ENCODE measurements around the gene CLEC4A. TPM values are rescaled to one million over a fixed set of nuclear protein-coding genes. Genes with fewer than 3 reads are reported as not detected.
"Not testable (repeated sequence)": the region's sequence is repeated elsewhere in the genome, so short reads cannot be mapped to it uniquely, and the experiment has no call there.

CLEC4A gene
- total RNA-seq, 1 experiment from 2014 or later, result 0.37 TPM

- not testable (repeated sequence) for H4K5ac ChIP-seq (ENCODE audit: insufficient read length, low read depth, low read length); H3K4me1 ChIP-seq (ENCODE audit: insufficient read depth, low read length); H3K23ac ChIP-seq (ENCODE audit: insufficient read length, low read depth, low read length); H3K23me2 ChIP-seq (ENCODE audit: insufficient read length, low read depth, low read length, poor library complexity, severe bottlenecking); H2AFZ ChIP-seq (ENCODE audit: low read length); H4K91ac ChIP-seq (ENCODE audit: insufficient read length, low read depth, low read length); H4K8ac ChIP-seq (replicated peaks; ENCODE audit: insufficient read length, low read depth, low read length); H3K56ac ChIP-seq (ENCODE audit: insufficient read length, low read depth, low read length); H3K18ac ChIP-seq (ENCODE audit: insufficient read length, low read depth, low read length); H2AK5ac ChIP-seq (ENCODE audit: insufficient read length, low read length); H2BK12ac ChIP-seq (ENCODE audit: insufficient read length, low read depth, low read length); H2BK120ac ChIP-seq (ENCODE audit: low read depth, low read length, poor library complexity, severe bottlenecking); H3K4me1 Mint-ChIP-seq; H3K14ac ChIP-seq (ENCODE audit: insufficient read depth, low read length); H3K27ac Mint-ChIP-seq; H2BK20ac ChIP-seq (ENCODE audit: low read depth, low read length, poor library complexity, severe bottlenecking); H3K4me2 ChIP-seq (ENCODE audit: insufficient read depth, insufficient read length, low read length); H3K9me3 ChIP-seq (ENCODE audit: control insufficient read depth, low read depth, low read length); H3K27ac ChIP-seq (ENCODE audit: insufficient read length, low read depth, low read length); H2BK15ac ChIP-seq (ENCODE audit: low read depth, low read length); H3K9me3 Mint-ChIP-seq; H3K9ac ChIP-seq (ENCODE audit: extremely low read depth, insufficient read length, low read length); H3K4ac ChIP-seq (ENCODE audit: low read depth, low read length); H3K27me3 ChIP-seq (ENCODE audit: insufficient read depth, low read length); H3K27me3 Mint-ChIP-seq (ENCODE audit: low read depth); H3K79me2 ChIP-seq (ENCODE audit: insufficient read depth, low read length); H2BK5ac ChIP-seq (ENCODE audit: insufficient read length, low read length); H3T11ph ChIP-seq (ENCODE audit: low read length); H3K79me1 ChIP-seq (ENCODE audit: insufficient read depth, low read depth, low read length, poor library complexity, severe bottlenecking); H4K20me1 ChIP-seq (ENCODE audit: control insufficient read depth, insufficient read depth, insufficient read length)
- TF ChIP-seq, protein P1, sequence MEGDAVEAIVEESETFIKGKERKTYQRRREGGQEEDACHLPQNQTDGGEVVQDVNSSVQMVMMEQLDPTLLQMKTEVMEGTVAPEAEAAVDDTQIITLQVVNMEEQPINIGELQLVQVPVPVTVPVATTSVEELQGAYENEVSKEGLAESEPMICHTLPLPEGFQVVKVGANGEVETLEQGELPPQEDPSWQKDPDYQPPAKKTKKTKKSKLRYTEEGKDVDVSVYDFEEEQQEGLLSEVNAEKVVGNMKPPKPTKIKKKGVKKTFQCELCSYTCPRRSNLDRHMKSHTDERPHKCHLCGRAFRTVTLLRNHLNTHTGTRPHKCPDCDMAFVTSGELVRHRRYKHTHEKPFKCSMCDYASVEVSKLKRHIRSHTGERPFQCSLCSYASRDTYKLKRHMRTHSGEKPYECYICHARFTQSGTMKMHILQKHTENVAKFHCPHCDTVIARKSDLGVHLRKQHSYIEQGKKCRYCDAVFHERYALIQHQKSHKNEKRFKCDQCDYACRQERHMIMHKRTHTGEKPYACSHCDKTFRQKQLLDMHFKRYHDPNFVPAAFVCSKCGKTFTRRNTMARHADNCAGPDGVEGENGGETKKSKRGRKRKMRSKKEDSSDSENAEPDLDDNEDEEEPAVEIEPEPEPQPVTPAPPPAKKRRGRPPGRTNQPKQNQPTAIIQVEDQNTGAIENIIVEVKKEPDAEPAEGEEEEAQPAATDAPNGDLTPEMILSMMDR (conservative IDR thresholded peaks at IDR 0.05), result peak; percentile 78
- whole genome bisulfite sequencing (ENCODE audit: extremely low coverage, insufficient read length, low lambda C conversion rate), result no CpG with 5 or more reads among the region's 43 CpGs
- peaks cover 2 to 10% (median 7%) of the 10 kb centered on the region in 3 experiments; a peak in 4 of 7 replicates for H3K36me3 Mint-ChIP-seq (ENCODE audit: insufficient read depth in 1 of 3, low read depth in 3 of 3)
- peak; percentile 88 for DNase-seq
- peak overlapping the region; percentile 59 to 70 for H3K4me3 Mint-ChIP-seq
Measured at GRCh38 chr12:8179989-8180585, 56.7 kb downstream of the CLEC4A start.

DNA sequence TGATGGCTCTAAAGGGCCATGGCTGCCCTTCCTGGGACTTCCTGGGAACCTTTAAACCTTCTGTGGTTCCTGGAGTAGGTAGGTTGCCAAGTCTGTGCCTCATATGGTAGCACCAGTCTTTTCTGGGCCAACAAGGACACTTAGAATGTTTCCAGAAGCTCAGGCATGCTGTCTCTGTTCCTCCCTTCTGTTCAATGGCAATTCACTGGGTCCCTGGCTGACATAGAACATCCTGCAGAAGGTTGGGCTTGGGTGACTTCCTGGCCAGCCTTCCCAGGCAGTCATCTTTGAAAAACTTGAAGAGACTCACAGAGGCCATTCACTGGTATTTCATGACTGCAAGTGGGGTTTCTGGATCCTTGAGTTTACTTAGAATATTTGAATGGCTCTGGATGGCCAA lies 57.9 kb downstream of the CLEC4A start:
- H2BK20ac ChIP-seq (ENCODE audit: low read depth, low read length, poor library complexity, severe bottlenecking); H3K27me3 ChIP-seq (ENCODE audit: insufficient read depth, low read length); H3K27ac ChIP-seq (ENCODE audit: insufficient read length, low read depth, low read length); H2BK120ac ChIP-seq (ENCODE audit: low read depth, low read length, poor library complexity, severe bottlenecking); H3T11ph ChIP-seq (ENCODE audit: low read length); H3K9me3 ChIP-seq (ENCODE audit: control insufficient read depth, low read depth, low read length); H3K23me2 ChIP-seq (ENCODE audit: insufficient read length, low read depth, low read length, poor library complexity, severe bottlenecking); H3K27ac Mint-ChIP-seq; H3K4me2 ChIP-seq (ENCODE audit: insufficient read depth, insufficient read length, low read length); H3K4ac ChIP-seq (ENCODE audit: low read depth, low read length); H3K56ac ChIP-seq (ENCODE audit: insufficient read length, low read depth, low read length); H3K4me1 ChIP-seq (ENCODE audit: insufficient read depth, low read length); H4K8ac ChIP-seq (replicated peaks; ENCODE audit: insufficient read length, low read depth, low read length); H3K79me1 ChIP-seq (ENCODE audit: insufficient read depth, low read depth, low read length, poor library complexity, severe bottlenecking); H2AFZ ChIP-seq (ENCODE audit: low read length); H2BK5ac ChIP-seq (ENCODE audit: insufficient read length, low read length); H3K79me2 ChIP-seq (ENCODE audit: insufficient read depth, low read length); H3K9ac ChIP-seq (ENCODE audit: extremely low read depth, insufficient read length, low read length); H4K5ac ChIP-seq (ENCODE audit: insufficient read length, low read depth, low read length); H3K4me1 Mint-ChIP-seq; H3K14ac ChIP-seq (ENCODE audit: insufficient read depth, low read length); H3K18ac ChIP-seq (ENCODE audit: insufficient read length, low read depth, low read length); H4K91ac ChIP-seq (ENCODE audit: insufficient read length, low read depth, low read length); H4K20me1 ChIP-seq (ENCODE audit: control insufficient read depth, insufficient read depth, insufficient read length); DNase-seq; H2AK5ac ChIP-seq (ENCODE audit: insufficient read length, low read length); H3K27me3 Mint-ChIP-seq (ENCODE audit: low read depth); H2BK12ac ChIP-seq (ENCODE audit: insufficient read length, low read depth, low read length); H3K9me3 Mint-ChIP-seq; H2BK15ac ChIP-seq (ENCODE audit: low read depth, low read length); H3K23ac ChIP-seq (ENCODE audit: insufficient read length, low read depth, low read length): not testable (repeated sequence)
- Mint-ChIP-seq H3K36me3 (ENCODE audit: insufficient read depth in 1 of 3, low read depth in 3 of 3) (peaks cover 2 to 10% (median 7%) of the 10 kb centered on the region in 3 experiments; a peak in 4 of 7 replicates), H3K4me3 (peak overlapping the region in 1 of 2 experiments; percentile 59; a peak in 2 of 5 replicates)
